HG03565 (cell line): ENCODE data around the gene KRT3.

ENCODE experiments used
- ATAC-seq: cut with Tn5 transposase; IDR thresholded peaks from one replicate; pipeline ENCODE4 v1.9.1; 2021; ENCODE audit warnings: mild to moderate bottlenecking, moderate library complexity; ENCODE audit not compliant: unreplicated experiment

Gene KRT3

GRCh38 chr12:52815161-52815560, 19.2 kb upstream of the KRT3 start:
- no peak for ATAC-seq

DNA sequence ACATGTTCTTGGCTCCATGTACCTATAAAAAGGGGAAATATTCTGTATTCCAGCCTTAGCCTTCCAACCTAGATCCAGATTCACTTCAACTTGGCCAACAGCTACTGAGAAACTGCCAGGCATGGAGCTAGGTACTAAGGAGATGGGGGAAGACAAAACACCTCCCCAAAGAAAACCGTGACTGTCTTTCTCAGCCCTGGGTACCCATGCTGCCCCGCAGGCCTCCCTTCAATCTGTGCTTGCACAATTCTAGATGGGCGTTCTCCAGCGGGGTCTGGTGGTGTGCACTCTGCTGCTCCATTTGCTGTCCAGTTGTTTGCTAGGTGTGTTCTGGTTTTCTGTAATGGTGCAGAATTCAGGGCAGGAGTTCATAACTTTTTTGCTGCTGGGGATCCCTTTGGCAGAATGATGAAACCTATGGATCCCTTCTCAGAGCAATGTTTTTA, 18.8 kb upstream of the KRT3 start:
- no peak for ATAC-seq

GRCh38 chr12:52813885-52814709, 18.2 kb upstream of the KRT3 start, which contains the start of gene KRT4:
Gene KRT4, minus strand, starts transcription at chr12:52814116. Its CDS starts 58 bp downstream, at chr12:52814058.
- ATAC-seq = no peak

GRCh38 chr12:52813203-52813819, 17.4 kb upstream of the KRT3 start:
- no peak for ATAC-seq

DNA sequence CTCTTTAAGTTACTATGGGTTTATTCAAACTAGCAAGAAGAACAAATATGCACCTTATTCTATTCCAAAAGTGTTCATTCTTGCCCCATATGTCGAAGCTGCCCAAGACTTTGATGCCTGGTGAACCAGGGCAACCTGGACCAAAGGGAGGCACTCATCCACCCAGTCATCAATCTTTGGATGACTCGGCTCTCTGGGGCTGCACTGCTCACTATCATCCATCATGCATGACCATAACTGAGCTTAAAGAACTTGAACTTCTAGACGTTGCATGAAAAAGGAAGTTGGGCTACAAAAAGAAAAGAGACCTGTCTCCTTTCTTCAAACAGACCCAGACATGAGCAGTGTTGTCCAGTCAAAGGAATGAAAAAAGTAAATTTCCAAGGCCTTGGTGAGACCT, 16.8 kb upstream of the KRT3 start:
- ATAC-seq = no peak

DNA sequence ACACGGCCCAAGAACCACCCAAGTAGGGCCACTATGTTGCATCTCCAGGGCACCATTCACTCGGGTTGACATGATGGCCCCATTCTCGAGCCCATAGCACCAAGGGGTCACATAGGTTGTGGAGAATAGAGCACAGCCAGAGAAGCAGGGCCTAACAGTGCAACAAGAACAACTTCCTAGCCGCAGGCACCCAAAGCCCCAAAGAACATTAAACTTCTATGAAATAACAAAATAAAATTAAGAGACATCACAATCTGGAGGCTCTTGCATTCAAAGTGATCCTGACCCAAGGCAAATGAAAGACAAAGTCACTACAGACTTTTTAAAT, 16.1 kb upstream of the KRT3 start:
- no peak for ATAC-seq

DNA sequence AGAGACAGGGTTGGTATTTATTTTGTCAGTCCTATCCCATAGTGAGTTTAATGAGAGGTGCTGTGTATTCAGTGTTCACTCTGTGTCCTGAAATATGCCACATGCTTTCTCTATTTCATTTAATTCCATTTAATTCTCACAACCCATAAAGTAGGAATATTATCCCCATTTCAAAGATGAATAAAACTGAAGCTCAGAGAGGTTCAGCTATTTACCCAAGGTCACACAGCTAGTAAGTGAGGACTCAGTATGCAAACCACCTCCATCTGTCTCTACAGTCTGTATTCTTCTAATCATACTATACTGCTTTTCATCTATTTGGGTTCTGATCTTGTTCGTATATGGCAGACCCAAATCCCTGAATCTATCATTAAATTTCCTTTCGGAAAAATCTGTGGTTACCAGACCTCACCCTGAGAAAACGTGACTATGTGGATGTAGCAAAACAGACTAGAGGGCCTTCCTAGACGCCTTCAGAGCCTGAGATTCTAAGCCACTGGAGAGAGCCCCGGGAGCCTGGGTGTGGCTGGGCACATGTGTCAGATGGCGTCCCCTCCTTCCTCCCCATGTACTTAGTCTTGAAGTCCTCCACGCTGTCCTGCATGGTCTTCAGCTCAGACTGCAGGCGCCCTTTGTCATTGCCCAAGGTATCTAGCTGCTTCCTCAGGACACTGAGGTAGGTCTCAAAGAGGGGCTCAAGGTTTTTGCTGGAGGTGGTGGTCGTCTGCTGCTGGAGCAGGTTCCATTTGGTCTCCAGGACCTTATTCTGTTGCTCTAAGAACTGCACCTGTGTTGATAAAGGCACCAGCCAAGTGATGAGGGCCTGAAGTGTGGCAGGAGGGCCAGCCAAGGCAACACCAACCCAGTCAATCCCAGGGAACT, 15.5 kb upstream of the KRT3 start:
- ATAC-seq = no peak

DNA sequence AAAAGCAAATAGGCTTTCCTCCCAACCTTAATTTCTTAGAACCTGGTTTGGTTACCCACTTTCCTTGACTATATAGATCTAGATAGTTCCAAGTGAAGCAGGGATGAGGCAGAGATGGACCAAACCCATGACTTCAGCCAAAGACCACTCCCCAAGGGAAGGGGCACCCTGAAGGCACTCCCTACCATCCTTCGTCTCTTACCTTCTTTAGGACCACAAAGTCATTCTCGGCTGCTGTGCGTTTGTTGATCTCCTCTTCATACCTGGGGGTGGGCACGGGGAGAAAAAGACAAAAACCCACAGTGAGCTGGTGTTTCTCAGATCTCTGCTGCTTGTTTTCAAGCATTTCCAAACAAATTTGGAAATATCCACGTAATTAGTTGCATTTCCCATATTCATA, 14.6 kb upstream of the KRT3 start:
- ATAC-seq = no peak

- ATAC-seq = no peak
These were observed 13.2 kb upstream of the KRT3 start for GRCh38 chr12:52809166-52809565.

- ATAC-seq = no peak
These were observed 12.8 kb upstream of the KRT3 start for GRCh38 chr12:52808573-52809160.

DNA sequence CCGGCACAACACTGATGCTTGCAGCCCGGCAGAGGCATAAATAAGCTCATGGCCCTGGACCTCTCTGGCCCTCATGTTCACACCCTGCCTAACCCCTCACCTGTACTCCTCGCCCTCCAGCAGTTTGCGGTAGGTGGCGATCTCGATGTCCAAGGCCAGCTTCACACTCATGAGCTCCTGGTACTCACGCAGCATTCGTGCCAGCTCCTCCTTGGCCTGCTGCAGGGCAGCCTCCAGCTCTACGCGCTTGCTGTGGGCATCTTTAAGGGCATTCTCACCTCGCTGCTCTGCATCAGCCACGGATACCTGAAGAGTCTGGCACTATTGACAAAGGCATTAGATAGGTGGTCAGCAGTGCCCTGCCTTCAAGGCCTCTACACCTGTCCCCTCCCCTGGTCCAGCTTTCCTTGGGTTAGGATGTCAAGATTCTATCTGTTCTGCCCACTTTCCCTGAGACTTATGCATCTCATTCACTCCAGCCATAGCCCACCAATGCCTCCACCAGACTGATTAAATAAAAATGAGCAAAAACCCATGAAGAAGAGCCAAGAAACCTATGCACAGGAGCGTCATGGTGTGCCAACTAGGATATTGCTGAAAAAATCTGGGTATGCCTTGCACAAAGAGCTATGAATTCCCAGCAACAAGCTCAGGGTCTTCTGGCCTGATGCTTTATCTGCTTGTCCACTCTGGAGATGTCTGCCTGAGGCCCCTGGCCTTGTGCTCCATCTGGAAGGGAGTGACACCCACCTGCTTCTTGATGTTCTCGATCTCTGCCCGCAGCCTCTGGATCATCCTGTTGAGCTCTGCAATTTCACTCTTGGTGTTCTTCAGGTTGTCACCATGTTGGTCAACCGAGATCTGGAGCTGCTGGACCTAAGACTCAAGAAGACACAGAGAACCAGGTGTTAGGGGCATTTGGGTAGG, 11.9 kb upstream of the KRT3 start:
- ATAC-seq = no peak

GRCh38 chr12:52806821-52807543, 11.1 kb upstream of the KRT3 start:
- ATAC-seq = no peak

- no peak for ATAC-seq
These were observed 10.4 kb upstream of the KRT3 start for GRCh38 chr12:52806169-52806811.

GRCh38 chr12:52805739-52806138, 9.8 kb upstream of the KRT3 start:
- no peak for ATAC-seq

GRCh38 chr12:52805000-52805399, 9.1 kb upstream of the KRT3 start:
- no peak for ATAC-seq

DNA sequence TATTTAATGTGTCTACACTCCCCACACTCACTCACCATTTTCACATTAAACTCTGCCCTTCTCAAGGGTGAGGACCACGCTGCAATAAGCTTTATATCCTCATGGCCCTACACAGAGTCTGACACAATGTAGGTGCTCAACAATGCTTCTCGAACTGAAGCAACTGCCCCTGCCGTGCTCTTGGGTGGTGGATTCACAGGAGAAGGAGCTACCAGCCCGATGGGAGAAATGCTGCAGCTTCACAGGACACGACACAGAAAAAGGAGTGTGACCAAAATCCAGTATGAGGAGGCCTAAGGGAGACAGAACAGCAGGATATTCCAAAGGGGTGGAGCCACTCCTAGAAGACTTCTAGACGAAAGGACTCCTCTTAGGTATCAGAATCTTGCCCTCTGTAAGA, 6.5 kb upstream of the KRT3 start:
- no peak for ATAC-seq

- ATAC-seq = no peak
These were observed 5.9 kb upstream of the KRT3 start for GRCh38 chr12:52801773-52802172.

GRCh38 chr12:52800259-52800917, 4.5 kb upstream of the KRT3 start:
- no peak for ATAC-seq
